Measurements from ENCODE around the gene NUP93.
A peak's percentile ranks its signal among the peaks of the same experiment; 100 is the strongest.

NUP93 gene

DNA sequence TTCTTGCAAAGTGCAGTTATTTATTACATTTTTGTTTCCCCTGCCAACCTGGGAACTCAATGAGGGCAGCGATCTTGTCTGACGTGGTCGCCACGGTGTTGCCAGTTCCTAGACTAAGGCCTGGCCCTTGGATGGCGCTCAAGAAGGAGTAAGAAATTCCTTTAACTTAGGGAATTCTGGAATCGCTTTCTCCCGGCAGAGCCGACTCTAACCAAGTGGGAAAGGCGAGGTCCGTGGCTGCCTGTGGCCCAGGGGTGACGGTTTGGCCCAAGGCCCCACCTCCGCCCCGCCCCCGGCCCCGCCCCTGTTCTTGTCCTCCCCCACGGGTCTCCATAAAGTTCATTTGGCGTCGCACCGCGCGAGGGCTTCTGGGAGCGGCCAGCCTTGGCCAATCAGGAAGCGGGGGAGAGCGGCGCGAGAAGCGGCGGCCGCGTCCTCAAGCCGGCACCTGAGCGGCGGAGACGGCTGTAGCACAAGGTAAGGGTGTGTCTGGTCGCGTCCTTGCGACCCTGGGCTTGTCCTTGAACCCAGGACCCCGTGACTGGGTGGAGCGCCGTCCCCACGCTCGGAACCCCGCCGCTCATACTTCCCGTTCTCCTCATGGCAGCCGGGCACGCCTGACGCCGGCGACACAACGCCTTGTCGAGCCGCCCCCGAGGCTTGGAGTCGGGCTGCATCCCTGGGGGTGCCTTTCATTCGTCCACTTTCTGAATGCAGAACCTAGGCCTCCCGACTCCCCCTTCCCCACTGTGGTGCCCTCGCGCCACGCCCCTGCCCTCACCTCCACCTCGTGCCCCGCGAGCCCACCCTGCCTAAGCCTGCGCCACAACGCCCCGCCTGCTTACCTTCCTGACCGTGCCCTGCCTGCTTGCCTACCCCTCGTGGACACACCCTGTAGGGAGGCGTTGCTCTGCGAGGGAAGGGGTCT is at the start of gene NUP93:
NUP93 (plus strand) TSS at position 395 of the 928 bp plus-strand sequence. CDS start 18,119 bp downstream, outside the sequence.
- peak; percentile 92 for DNase-seq

GRCh38 chr16:56681939-56682702 is 47.8 kb upstream of the NUP93 start, which contains the start of gene MT1X:
TSS of gene MT1X (plus strand) at chr16:56682470. CDS start at chr16:56682541, 71 bp downstream.
- peak; percentile 83 for DNase-seq

DNA sequence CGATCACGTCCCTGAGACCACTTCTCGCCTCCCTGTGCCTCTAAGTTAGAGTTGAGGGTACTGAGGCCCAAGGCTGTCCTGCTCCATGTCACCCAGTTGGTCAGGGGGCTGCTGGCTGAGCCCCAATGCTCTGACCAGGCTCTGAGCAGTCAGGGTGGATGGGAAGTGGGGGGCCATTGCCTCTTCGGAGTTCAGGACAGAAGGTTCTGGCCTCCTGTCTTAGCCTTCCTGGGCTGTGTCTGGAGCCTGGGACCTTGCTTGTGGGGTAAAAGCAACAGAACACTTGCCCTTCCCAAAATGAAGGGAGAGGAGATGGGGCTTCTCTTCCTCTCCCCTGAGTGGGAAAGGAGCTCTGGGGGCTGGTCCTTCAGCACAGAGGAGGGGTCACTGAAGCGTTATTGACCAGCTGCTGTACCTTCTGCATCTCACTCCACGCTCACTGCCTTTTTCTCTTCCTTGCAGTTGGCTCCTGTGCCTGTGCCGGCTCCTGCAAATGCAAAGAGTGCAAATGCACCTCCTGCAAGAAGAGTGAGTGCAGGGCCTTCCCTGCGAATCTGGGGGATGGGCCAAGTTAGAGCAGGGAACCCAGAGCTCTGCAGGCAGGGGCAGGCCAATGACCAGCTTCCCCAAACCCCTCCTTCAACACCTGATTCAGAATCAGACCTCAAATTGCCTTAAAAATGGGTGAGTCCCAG is 47.1 kb upstream of the NUP93 start:
- DNase-seq = no peak

- no peak for DNase-seq
Measured at GRCh38 chr16:56683424-56684172, 46.3 kb upstream of the NUP93 start.

- no peak for DNase-seq
Measured at GRCh38 chr16:56684256-56684925, 45.5 kb upstream of the NUP93 start.

DNA sequence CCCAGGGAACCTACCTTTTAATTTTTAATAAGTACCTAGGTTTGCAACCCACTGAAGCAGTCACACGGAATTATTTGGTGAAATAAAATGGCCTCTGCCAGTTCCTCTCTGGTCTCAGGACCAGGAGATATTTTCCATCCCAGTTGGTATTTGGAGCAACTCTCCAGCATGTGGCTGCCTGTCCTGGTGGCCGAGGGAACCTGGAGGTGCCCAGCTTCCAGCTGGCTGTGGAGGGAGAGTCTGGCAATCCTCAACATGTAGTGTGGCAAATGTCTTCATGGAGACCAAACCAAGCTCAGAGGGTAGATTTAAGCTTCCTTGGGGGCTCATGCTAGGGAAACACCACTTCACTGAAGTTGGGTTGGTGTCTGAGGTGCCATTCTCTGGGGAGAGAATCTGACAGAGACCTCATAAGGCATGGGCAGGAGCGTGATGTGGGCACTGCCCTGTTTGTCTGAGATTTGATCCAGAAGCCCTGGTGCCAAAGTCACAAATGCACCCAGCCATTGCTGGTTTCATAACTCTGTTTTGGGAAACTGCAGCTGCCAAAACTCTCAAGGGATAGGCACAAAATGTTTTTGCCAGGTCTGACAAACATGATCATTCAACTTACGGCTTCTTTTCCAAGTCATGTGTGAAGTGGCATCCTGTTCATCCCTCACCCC is 44.9 kb upstream of the NUP93 start:
- no peak for DNase-seq

GRCh38 chr16:56686758-56687157 is 43.2 kb upstream of the NUP93 start:
- DNase-seq = no peak

- no peak for DNase-seq
Measured at GRCh38 chr16:56688762-56689161, 41.2 kb upstream of the NUP93 start.

DNA sequence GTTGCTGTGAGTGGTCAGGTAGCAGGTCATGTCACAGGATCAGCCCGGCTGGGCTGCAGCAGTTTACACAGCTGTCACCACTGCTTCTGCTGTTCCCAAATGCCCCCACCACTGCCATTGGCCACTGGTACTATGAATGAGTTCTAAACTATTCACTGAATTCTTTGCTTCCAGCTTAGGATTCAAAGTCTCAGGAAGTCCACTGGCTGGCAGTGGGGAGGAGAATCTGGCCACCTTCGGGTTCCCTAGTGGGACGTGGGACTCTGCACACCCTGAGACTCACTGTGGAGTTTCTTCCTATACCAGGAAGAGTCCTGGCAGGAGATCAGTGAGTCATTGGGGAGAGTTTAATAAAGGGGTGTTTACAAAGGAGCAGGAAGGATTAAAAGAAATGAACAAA is 40.8 kb upstream of the NUP93 start:
- no peak for DNase-seq

- DNase-seq = no peak
Measured at GRCh38 chr16:56690420-56691122, 39.4 kb upstream of the NUP93 start.

- no peak for DNase-seq
Measured at GRCh38 chr16:56691885-56692284, 38.0 kb upstream of the NUP93 start.

DNA sequence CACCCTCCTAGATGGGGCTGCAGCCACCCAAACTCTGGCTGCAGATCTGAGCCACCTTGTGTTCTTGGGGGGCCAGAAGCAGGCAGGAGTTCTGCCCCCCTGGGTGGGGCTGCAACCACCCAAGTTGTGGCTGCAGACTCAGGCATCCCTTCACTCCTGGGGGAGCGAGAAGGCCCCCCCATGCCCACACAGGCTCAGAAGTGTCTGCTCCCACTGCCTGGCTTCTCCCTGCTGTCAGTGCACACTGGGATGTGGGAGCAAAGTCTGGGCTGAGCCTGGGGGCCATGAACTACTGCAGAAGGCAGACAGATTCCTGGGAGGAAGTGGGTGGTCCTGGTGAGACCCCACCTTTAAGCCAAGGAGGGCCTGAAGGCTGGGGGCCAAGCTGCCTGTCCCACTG is 34.7 kb upstream of the NUP93 start:
- DNase-seq = no peak

- DNase-seq = no peak
Measured at GRCh38 chr16:56697456-56698155, 32.3 kb upstream of the NUP93 start.

DNA sequence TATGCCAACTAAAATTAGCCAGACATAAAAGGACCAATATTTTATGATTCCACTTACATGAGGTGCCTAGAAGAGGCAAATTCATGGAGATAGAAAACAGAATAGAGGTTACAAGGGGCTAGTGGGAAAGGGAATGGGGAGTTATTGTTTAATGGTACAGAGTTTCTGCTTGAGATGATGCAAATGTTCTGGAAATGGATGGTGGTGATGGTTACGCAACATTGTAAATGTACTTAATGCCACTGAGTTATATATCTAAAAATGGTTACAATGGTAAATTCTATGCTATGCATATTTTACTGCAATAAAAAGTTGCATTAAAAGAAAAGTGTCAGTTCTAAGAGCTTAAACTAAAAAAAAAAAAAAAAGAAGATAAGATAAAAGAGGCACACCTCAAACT is 29.7 kb upstream of the NUP93 start:
- DNase-seq = no peak

DNA sequence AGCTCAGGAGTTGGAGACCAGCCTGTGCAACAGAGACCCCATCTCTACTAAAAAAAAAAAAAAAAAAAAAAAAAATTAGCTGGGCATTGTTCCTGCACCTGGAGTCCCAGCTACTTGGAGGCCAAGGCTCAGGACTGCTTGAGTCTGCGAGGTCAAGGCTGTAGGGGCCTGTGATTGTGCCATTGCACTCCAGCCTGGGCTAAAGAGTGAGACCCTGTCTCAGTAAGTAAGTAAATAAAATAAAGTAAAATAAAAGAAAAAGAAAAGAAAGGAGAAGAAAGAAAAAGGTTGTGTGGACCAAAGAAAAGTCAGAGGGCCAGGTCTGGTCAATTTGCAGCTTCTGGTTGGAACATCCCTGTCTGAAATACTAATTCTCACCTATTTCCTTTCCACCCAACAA is 29.3 kb upstream of the NUP93 start:
- DNase-seq = no peak

- DNase-seq = no peak
Measured at GRCh38 chr16:56701534-56701933, 28.4 kb upstream of the NUP93 start.

GRCh38 chr16:56702836-56703235 is 27.1 kb upstream of the NUP93 start:
- no peak for DNase-seq

- DNase-seq = no peak
Measured at GRCh38 chr16:56708525-56709442, 21.1 kb upstream of the NUP93 start.

Measured in NCI-H1092 treated with DMSO at 0.1 percent for 48 hours (cell line).